Choroid plexus epithelial cell (primary cell): Measurements from ENCODE around the gene LZTS2.

Experiments
- DNase-seq: peaks from one replicate; pipeline ENCODE4 v3.0.0-alpha.2; 2010; ENCODE audit warnings: low read depth
- H3K4me3 ChIP-seq: 2 replicates; pipeline ENCODE4 v1.5.1; 2011; ENCODE audit warnings: low read depth, mild to moderate bottlenecking, control low read depth, low read length, moderate library complexity
- TF ChIP-seq, protein P1 (sequence below): conservative IDR thresholded peaks from 2 replicates; pipeline ENCODE4 v1.5.1; 2011; ENCODE audit warnings: low read depth, mild to moderate bottlenecking, control low read depth, inconsistent platforms, low read length, moderate library complexity

LZTS2 gene

DNA sequence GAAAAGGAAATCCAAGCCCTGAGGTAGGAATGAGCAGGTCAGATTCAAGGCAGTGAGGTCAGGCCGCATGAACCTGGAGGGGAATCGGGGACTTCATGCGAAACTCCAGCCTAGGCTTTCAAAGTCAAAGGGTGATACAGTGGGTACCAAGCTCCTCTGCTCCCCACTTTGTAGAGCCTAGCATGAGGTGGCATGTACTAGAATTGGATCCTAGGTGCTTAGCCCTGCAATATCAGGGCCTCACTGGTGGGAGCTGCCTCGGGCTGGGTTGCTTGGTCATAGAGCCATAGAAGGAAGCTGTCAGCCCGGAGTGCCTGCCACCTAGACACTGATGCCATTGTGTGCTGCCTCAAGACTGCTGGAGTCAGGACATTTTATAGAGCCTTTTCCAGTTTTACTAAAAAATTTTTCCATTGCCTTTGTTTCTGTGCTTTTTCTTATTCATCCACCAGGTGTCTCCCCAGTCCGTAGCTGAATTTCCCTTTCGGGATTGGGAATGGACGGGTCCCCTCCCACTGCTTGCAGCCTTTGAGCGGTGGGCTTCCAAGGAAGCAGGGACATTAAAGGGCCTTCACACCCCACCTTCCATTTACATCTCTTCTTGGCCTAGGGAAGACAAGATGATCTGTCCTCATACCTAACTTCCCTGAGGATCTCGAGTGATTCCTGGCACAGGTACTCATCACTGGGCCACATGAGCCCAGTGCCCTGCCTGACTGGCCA is 5.5 kb upstream of the LZTS2 start:
- TF ChIP-seq, protein P1, sequence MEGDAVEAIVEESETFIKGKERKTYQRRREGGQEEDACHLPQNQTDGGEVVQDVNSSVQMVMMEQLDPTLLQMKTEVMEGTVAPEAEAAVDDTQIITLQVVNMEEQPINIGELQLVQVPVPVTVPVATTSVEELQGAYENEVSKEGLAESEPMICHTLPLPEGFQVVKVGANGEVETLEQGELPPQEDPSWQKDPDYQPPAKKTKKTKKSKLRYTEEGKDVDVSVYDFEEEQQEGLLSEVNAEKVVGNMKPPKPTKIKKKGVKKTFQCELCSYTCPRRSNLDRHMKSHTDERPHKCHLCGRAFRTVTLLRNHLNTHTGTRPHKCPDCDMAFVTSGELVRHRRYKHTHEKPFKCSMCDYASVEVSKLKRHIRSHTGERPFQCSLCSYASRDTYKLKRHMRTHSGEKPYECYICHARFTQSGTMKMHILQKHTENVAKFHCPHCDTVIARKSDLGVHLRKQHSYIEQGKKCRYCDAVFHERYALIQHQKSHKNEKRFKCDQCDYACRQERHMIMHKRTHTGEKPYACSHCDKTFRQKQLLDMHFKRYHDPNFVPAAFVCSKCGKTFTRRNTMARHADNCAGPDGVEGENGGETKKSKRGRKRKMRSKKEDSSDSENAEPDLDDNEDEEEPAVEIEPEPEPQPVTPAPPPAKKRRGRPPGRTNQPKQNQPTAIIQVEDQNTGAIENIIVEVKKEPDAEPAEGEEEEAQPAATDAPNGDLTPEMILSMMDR = peak; percentile 78
- H3K4me3 ChIP-seq = no peak overlapping the region
- DNase-seq = peak; percentile 58

DNA sequence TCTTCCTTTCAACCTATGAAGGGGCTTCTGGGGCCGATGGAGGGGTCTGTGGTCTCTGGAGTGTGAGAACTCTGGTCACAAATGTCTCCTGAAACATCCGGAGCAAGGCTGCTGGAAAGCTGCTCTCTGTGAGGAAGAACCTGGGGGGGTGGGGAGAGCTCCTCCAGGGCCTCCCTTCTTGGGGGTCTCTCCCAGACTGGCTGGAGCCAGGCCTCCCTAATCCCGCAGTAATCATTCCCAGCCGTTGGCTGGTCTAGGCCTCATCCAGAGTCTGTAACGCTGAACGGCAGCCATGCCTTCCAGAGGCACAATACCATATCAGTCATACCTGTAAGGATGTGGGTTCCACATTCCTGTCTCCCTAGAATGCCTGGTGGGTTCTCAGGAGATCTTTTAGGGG is 4.4 kb upstream of the LZTS2 start:
- DNase-seq = no peak
- TF ChIP-seq, protein P1 = no peak
- no peak overlapping the region for H3K4me3 ChIP-seq

DNA sequence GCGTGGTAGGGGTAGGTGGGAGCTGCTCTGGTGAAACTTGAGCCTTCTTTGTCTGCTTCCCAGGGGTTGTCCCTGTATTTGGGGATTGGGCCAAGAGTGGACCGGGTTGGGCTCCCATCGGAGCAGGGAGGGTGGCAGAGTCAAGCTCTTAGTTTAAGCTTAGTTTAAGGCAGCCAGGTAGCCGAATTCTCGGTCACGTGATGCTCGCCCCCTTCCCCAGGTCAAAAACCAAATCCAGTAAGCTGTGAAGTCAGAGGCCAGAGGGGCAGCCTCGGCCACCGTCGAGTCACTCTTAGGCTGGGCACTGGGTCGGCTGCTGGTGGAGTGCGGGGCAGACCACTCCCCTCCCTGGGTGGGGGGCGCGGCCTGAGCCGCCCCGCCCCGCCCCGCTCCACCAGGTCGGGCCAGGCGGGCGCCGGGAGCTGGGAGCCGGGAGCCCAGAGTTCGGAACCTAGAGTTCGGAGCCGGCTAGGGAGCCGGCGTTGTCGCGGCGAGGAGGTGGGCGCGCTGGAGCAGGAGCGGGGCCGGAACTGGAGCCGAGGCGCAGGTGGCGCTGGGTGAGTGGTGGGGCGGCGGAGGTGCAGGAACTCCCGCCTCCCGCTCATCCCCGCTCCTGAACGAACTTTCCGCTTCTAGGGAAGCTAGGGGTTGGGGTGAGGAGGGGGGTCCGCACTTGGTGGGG is 2.8 kb upstream of the LZTS2 start:
- DNase-seq = no peak
- TF ChIP-seq, protein P1 = no peak
- peak overlapping the region; percentile 83 for H3K4me3 ChIP-seq

DNA sequence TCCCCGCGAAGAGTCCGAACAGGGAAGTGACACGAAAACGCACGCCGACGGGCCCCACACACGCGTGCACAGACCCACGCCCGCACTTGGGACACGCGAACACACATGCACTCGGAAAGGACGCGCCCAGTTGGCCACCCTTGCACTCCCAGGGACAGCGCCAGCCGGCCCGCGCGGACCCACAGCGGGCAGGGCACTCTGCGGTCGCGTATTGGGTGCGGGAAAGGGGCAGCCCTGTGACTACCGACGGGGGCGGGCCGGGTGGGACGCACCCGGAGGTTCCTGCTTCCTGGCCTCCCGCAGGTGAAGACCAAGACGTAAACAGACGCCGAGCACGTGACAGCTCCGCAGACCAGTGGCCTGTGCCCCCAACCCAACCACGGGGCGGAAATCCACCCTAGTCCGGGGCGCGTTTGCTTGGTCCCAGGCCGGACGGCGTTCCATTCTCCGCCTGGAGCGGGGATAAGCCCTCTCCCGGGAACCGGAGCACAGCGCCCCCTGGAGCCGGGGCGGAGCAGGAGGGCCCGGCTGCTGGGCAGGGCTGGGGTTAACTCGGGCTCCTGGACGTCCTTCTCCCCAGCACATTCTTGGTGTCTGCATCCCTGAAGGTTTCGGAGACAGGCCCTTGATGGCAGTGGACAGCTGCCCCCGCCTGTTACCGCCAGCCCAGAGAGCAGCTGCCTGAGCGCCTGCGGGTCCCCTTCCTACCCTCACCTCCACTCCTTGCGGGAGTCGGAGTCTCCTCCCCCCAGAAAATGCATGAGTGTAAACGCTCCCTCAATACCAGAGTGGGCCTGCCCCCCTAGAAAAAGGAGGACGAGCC is 2.0 kb upstream of the LZTS2 start:
- TF ChIP-seq, protein P1 = peak; percentile 85
- DNase-seq = peak; percentile 75
- H3K4me3 ChIP-seq = peak overlapping the region; percentile 83

DNA sequence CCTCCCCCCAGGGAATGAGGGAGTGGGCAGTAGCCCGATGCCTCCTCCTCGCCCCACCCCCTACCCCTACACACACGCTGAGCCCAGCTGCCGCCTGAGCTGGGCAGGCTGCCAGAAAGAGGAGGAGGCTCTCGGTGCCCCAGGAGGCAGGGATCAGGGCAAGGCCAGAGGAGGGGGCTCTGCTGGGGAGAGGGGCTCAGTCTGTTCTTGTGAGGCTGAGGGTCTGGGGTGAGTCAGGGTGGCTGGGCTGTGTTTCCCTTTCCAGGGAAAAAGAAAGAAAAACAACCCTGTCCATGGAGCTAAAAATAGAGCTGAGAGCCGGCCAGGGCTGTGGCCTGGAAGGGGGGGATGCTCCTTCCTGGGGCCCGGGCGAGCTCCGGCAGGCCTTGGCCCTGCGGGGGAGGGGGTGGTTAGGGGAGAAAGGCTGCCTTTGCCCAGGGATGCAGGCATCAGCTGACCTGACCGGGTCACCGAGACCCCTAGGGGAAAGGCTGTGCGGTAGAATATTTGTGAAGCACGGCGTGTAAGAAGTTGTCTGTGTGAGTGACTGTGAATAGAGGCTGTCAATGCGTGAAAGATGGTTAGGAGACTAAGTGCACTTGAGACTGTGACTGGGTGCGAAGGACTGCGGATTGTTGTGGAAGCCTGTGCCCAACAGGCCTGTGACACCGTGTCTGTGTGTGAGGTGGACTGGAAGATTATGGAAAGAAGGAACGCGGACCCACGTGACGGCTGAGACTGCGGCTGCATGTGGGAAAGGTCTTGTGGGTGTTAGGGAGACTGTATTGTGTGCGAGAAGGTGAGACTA is 1.2 kb upstream of the LZTS2 start:
- TF ChIP-seq, protein P1 = no peak
- H3K4me3 ChIP-seq = peak overlapping the region; percentile 83
- DNase-seq = peak; percentile 82

DNA sequence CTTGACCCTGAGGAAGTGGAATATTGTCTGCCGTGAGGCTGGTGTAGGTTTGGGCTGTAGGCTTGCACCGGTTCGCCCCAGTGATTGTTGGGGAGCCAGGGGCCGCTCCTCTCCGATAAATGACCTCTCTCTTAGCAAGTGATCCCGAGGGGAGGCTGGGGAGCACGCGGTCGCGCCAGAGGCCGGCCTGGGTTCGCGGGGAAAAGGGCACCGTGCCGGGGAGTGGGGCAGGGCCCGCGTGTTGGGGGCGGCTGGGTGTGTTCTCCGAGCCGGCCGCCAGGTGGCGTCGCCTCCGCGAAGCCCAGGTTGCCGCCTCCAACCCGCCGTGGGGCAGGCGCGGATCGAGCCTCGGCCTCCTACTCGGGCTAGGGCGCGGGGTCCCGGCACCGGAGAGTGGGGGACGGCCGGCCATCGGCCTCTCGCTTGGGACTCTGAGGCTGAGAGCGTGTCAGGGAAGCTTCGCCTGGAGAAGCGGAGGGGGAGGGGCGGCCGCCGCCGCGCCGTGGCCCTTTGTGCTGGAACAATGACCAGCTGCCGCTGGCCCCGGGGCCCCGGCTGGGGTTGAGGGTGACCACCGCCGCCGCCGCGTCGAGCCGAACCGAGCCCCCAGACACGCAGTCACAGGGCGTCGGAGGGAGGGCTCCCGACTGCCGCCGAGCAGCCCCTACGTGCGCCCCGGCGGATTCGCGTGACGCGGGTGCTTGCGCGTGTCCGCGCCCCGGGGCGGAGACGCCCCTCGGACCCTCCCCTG is 442 bp upstream of the LZTS2 start:
- TF ChIP-seq, protein P1 = peak; percentile 59
- DNase-seq = peak; percentile 75

More for the DNA sequence above, 442 bp upstream of the LZTS2 start:
- H3K4me3 ChIP-seq = peak overlapping the region; percentile 83
